Skeletal muscle cell (primary cell): ENCODE results near the gene NSF.
"Not testable (repeated sequence)": the region's sequence is repeated elsewhere in the genome, so short reads cannot be mapped to it uniquely, and the experiment has no call there.

Experiments
- DNase-seq: peaks from one replicate; pipeline ENCODE4 v3.0.0-alpha.2; 2010; ENCODE audit warnings: low read depth
- H3K4me3 ChIP-seq: 2 replicates; pipeline ENCODE4 v1.5.1; 2011; ENCODE audit warnings: low read depth, mild to moderate bottlenecking, control low read depth, low read length, moderate library complexity

NSF gene

DNA sequence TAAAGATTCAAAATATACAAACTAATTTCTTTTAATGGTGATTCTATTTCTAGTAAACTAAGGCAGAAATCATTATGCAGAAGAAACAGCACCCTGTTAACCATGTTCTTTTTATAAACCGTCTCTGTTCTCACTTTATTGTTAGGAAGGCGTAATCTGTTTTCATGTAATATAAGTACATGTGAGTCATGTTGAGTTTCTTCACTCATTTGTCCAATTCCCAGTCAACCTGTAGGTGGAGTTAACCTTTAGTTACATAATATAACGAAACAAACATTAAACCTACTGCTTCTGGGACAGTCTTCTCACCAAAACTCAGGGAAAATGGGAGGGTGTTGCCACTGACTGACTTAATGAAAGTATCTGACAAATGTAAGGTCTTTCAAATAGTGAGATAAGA, 101.7 kb downstream of the NSF start:
- DNase-seq, H3K4me3 ChIP-seq: not testable (repeated sequence)

DNA sequence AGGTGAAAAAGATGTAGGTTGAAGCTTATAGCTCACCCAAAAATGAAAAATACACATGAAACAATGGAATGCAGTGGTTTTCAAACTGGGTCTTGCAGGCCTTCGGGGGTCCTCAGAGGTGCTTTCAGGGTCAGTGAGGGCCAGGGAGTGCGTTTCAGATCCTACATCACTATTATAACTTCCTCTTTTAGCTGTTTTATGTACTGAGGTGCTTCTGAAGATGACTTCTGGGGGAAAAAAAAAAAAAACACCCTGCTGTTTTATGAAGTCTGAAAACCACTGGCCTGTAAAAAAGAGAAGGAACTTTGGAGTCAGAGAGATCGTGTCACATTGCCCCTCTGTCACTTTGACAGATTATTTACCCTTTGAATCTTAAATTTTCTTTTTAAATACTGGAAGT, 102.8 kb downstream of the NSF start:
- DNase-seq, H3K4me3 ChIP-seq: not testable (repeated sequence)

DNA sequence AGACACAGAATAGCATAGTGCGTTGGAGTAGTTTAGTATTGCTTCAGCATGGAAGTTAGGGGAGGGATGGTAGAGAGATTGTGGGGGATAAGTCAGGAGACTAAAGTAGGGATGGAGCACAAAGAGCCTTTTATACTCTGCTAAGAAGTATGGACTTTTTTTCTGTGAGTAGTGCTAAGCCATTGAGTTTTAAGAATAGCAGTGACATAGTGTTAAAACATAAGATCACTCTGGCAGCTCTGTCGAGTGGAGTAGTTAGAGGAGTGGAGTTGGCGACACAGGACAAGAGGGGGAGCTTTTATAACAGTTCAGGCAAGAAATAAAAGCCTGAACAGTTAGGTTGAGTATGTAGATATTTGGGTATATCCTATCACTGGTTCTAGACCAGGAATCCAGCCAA, 106.1 kb downstream of the NSF start:
- DNase-seq: not testable (repeated sequence)

DNA sequence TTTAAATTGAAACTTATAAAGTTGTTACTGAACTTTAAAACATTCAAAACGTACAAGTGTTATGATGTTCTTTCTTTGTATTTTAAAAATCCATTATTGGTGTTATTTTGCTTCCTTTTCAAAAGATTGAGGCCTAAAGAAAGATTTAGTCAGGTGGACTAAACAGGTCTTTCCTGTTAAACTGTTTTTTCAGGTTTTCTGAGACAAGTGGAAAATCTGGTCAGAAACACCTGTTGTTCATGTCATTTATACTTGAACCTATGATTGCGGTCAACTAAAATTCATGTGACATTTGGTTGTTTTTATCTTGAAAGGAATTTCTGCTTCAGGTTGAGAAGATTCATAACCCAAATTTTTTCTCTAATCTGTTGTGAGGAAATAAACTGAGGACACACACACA, 108.5 kb downstream of the NSF start:
- not testable (repeated sequence) for DNase-seq, H3K4me3 ChIP-seq

More for the DNA sequence above, 106.1 kb downstream of the NSF start:
- H3K4me3 ChIP-seq: not testable (repeated sequence)

DNA sequence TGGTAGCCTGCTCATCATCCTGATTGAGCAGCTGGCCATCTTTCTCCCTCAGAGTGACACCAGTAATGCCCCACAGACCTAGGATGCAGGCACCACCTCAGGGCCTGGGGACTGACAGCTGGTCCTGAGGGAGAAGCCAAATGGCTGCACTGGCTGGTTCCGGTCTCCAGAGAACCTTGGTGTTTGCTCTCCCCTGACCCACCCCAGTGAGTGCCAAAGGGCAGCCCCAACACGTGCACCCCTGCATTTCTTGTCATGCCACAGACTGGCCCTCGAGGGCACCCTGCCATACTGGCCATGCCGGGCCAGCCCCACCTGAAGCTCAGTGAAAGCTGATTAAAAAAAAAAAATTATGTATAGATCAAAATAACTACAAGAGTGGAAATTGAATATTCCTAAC, 127.5 kb downstream of the NSF start:
- no peak for DNase-seq
- H3K4me3 ChIP-seq: no peak overlapping the region

DNA sequence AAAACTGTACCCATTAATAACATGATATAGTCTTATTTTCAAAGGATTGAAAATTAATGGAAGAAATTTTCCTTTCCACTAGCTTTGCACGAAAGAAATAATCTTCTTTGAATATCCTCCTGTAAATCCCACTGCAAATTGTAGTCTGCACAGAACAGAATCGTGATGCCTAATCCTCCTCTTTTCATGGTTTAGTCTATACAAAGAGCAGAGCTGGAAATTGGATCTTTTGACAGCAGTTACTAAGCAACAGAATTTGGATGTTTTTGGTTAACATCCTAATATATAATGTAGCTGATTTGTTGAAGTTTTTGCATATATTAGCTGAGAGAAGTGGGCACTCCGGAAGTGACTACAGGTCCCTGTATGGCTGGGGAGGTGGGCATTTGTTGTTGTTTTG, 129.4 kb downstream of the NSF start:
- DNase-seq: no peak

DNA sequence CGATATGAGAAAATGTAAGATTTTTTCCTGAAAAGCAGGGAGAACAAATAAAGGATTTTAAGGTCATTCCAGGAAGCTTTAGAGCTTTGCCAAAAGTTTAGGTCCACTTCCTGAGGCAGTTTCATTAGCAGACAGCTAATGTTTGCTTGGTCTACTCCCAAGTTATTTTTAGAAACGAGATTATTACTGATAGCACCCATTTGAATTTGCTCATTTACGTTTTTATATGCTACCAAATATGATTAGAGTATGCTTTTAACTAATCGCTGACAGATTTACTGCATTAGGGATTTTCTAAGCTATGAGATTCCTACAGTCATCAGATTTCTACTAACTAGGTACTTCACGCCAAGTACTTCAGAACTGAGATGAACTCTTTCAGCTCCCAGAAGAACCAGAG, 129.9 kb downstream of the NSF start:
- DNase-seq: no peak
- no peak overlapping the region for H3K4me3 ChIP-seq

More for the DNA sequence above, 129.4 kb downstream of the NSF start:
- no peak overlapping the region for H3K4me3 ChIP-seq

DNA sequence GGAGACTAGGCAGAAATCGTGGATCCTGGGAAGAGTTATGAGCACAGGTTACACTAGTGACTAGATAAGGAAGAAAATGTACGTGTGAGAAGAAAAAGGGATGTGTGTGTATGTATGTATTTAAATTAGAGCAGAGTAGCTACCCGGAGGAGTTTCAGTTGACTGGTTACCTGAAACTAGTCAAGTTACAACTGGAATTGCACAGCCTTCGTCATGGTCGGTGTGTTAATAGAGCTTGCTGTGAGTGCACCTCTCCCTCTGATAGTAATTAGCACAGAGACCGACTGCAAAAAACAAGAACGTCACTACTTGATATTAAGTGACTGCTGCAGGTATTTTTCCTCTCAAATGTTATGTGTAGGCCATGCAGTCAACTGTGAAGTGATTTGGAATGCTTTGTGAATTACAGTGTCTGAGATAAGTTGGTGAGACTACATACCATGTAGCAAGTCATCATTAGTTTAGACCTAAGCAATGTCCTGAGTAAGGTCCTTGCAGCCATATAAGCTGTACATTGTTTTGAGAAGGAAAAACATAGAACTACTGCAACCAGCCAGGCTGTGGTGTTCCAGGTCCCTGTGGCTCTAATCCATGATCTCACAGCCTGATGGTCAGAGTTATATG, 132.3 kb downstream of the NSF start:
- no peak for DNase-seq

DNA sequence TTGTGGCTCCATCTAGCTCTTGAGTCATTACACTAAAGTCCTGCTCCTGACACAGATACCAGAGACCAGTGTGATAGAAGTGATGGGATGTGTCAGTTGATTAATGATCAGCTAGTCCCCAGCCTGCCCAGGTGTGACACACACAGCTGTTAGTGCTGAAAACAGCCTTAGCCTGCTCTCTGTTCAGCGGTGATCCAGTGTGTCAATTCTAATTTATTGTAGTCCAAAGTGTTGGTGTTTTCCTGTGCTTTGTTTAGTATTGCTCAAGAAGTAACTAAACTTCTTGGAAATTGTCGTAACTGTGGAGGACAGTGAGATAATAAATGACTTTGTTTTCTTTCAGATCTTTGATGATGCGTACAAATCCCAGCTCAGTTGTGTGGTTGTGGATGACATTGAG, 135.7 kb downstream of the NSF start:
- no peak for DNase-seq

More for the DNA sequence above, 132.3 kb downstream of the NSF start:
- H3K4me3 ChIP-seq: no peak overlapping the region

DNA sequence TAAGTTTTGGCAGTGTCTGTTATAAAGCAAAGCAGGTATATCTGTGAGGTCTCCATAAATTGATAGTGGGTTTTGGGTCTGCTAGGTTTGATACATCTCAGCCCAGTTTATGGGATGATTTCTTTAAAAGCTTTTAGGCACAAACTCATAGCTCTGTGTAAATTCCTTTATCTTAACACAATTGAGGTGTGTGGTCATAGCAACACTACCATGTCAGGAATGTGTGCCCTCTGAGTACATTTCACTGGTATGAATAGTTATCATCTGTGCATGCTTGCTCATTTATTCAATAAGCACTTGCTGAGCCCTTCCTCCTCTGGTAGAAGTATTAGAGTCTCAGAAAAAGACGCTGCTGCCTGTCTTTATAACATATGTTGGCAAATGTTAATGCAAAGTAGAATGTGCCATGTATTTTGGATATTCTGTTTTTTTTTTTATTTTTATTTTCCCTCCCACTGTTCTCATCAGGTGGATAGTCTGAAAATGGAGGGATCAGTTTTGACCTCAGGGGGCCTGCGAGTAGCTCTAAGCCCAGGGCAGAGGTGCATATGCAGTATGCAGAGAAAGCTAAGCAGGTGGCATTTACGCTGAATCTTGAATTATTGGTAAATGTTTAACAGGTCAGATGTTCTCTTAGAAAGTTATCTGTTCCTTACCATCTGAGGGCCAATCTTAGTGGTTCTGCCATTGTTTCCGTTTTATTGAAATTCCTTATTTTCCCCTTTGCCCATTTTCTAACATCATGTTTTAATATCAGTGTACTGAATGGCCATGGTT, 137.3 kb downstream of the NSF start:
- H3K4me3 ChIP-seq: no peak overlapping the region
- DNase-seq: no peak

More for the DNA sequence above, 135.7 kb downstream of the NSF start:
- H3K4me3 ChIP-seq: no peak overlapping the region

DNA sequence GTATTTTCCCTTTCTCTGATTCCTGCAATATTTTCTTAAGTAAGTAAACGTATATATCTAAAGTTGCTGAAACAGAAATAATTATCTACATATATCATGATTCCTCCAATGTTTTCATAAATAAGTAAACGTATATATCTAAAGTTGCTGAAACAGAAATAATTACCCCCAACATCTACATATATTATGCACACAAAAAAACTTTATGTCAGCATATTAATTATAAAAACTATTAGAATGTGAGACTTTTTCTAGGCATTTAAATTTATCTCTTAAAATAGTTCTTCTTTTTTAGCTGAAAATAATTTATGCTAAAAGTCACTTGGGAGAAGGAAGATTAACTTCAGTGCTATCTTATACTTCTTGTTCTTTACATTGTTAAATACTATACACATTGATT, 139.6 kb downstream of the NSF start:
- DNase-seq: no peak
- H3K4me3 ChIP-seq: no peak overlapping the region

DNA sequence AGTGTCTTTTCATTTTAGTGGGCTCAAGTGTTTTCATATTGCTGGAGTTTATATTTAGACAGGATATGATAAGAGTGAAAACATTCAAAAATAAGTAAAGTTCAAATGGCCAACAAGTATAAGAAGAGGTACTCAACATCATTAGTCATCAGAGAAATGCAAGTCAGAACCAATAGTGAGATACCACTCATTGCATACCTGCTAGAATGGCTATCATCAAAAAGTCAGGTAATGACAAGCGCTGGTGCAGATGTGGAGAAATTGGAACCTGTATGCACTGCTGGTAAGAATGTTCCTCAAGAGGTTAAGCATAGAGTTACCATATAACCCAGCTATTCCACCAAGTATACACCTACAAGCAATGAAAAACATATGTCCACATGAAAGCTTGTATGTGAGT, 140.2 kb downstream of the NSF start:
- H3K4me3 ChIP-seq: no peak overlapping the region

DNA sequence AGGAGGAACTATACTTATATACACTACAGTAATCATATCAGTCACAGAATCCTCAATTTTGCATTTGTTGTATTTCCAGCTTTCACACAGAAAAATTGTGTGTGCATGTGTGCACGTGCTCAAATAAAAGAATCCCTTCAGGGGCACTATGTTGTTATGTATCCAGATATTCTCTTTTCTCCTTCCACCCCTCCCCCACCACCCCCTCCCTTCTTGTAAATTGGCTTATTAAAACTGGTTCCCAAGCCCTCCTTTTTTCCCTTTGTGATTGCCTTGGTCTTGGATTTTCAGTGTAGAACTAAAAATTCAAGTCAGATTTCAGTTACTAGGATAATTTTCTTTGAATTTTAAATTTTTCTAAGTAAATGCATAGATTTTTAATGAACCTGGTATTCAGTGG, 141.7 kb downstream of the NSF start:
- DNase-seq: no peak
- no peak overlapping the region for H3K4me3 ChIP-seq

More for the DNA sequence above, 140.2 kb downstream of the NSF start:
- no peak for DNase-seq

DNA sequence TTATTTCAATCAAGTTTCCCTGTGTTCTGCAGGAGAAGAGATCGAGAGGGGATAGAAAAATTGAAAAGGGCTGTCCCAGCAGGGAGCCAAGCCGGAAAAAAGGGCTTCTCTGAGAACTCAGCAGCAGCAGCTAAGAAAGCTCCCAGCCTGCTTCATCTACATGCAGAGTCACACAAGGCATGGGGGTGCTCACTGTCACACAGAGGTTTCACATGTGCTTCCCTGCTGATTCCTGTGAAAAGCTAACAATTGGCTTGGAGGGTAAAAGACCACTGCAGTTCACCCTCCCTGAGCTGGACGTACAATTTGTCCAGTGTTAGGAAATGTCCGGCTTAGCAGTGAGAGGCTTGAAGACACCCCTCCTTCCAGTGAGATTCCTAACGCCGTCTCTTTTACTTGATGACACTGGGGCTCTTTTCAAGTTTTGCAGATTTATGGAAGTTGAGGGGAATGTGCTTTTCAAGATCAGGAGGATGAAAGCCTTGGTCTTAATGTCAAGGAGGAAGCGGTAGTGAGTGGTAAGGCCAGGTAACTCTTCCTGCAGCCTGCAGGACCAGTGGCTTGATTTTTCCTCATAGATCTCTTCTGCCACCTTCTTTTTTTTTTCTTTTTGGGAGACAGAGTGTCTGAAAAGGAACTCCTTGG, 142.4 kb downstream of the NSF start:
- no peak overlapping the region for H3K4me3 ChIP-seq
- no peak for DNase-seq

DNA sequence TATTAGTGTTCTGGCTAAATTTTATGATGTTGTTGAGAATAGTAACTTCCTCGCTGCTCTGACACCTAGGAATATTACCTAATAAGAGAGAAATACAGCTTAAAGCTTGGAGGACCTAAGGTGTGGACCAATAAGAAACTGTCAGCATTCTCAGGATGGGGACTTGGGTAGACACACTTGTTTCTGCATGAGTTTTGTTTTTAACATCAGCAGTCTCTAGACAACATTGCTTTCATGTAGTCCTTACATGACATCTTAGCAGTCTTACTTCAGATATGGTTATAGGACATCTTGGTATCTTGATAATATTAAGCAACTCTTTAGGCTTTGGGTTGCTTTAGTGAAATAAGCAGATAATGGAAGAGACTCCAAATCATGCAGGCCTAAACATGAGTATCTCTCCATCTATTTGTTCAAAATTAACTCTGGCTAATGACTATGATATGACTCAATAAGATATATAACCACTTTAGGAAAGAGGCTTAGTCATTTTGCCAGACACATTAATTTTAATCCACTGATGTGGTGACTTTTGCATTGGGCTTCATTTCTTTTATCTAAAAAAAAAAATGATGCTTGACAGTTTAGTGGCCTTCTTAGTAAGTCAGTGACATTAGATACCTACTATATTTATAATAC, 143.5 kb downstream of the NSF start:
- no peak for DNase-seq
- no peak overlapping the region for H3K4me3 ChIP-seq

DNA sequence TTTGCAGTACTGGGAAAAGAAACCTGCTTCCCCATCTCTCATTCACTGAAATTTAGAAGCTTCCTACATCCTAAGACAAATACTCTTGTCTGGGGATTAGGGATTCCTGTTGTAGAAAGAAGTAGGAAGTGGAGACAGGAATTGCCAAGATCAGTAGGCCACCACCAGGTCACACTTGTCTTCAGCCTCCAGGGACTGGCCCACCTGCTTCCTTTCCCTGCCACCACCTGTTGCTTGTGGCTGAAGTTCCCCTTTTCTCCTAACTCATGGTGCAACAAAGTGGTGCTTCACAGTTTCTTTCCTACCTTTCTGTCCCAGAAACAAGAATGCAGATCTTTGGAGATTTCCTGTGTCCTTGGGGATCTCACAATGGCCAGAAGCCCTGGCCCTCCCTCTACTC, 145.6 kb downstream of the NSF start:
- H3K4me3 ChIP-seq: no peak overlapping the region
- no peak for DNase-seq

DNA sequence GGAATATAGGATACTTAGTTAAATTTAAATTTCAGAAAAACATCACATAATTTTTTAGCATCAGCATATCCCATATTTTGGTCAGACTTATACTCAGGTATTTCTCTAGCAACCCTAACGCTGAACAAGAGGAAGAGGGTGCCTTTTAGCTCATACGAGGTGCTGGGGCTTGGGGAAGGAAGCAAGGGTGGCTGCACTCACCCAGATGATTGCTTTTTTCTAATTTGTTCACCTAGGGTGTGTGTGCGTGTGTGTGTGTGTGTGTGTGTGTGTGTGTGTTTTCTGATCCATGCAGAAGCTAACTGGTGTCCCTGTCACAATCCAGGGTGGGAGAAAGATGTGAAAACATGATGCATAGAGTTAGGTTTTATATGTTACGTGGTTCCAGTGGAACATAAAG, 146.9 kb downstream of the NSF start:
- DNase-seq: no peak
- H3K4me3 ChIP-seq: no peak overlapping the region

DNA sequence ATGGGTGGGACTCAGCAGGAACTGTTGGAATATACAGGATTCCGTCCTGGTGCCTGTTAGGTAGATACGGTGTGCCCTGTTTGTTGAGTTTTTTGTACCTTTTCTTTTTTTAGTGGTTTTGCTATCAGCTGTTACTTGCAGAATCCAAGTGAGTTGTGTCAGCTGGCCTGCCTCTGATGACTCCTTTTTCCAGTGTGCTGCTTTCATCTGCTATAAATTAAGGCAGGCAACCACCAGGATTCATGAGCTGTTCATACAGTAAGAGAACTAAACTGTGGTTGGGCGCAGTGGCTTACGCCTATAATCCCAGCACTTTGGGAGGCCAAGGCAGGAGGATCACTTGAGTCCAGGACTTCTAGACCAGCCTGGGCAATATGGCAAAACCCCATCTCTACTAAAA, 148.1 kb downstream of the NSF start:
- no peak overlapping the region for H3K4me3 ChIP-seq
- DNase-seq: no peak

DNA sequence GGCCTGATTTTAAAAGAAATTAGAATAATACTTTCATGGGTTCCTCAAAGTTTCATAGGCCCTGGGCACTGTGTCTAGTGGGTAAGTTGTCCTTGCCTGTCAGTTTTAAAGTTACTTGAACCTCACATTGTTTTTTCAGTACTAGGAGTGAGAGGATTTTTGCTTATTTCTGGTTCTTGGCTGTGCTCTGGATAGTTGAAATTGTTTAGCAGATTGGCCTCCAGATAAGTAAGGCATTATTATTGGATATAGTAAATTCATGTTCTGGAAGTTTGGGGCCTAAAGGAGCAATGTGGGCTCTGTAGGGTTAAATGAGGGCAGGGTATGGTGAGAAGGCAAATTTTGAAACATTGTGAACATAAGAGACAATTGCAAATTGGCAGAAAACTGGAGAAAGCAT, 149.5 kb downstream of the NSF start:
- H3K4me3 ChIP-seq: no peak overlapping the region
- DNase-seq: no peak

DNA sequence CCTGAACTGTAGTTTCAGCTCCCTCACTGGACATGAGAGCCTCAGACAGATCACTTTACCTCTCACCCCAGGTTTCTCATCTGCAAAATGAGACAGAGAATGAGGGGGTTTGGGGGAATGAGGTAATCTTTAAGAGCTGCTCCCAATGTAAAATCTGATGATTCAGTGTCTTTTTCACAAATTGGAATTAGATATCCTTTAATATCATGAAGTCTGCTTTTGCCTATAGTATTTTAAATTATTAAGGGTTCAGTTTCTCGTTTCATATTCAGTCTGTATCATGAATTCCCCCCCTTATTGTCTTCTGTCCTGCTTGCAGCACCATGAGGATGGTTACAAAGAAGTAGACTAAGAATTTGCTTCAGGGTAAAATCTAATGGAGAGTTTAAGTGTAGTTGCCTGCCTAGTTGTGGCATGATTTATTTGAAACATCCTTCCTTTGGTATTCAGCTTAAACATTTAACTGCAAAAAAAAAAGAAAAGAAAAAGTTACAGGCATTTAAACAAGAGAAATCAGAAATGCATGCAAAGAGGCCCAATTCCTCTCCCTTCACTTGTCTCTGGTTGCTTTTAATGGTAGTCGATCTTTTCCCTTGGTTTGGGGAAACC, 150.8 kb downstream of the NSF start:
- DNase-seq: no peak
- H3K4me3 ChIP-seq: no peak overlapping the region
